ENCODE results near the gene FAAP20. TPM values are rescaled to one million over a fixed set of nuclear protein-coding genes. Genes with fewer than 3 reads are reported as not detected.

The FAAP20 gene
- total RNA-seq, 1 experiment from 2014 or later, result 112 TPM

GRCh38 chr1:2172012-2172411, 22.6 kb downstream of the FAAP20 start:
- BruUV-seq (replicated peaks), result no TSS peak
- H3K4me1 ChIP-seq (ENCODE audit: control insufficient read depth in 1 of 2, insufficient read depth in 2 of 2, low read length in 2 of 2), result peaks cover 0 to 8% of the 10 kb centered on the region in 2 experiments; a peak in 1 of 4 replicates
- no peaks in the 10 kb centered on the region for H3K9me2 ChIP-seq (ENCODE audit: insufficient read depth)
- no peaks in the 10 kb centered on the region for H3K9me3 ChIP-seq (ENCODE audit: control insufficient read depth in 1 of 2, insufficient read depth in 1 of 2, low read depth in 1 of 2, low read length in 2 of 2)
- no peak for ATAC-seq
- ChIA-PET CTCF (no interaction called here), RAD21 (ENCODE audit: low non-redundant PET in 1 of 2, low total read pairs in 2 of 2, uncharacterized antibody in 2 of 2, unreplicated experiment in 2 of 2) (no interaction called here), POLR2A (no interaction called here)
- no peak for DNase-seq (ENCODE audit: low read depth, low spot score)
- no peak for TF ChIP-seq YY1 (IDR thresholded peaks at IDR 0.05; ENCODE audit: extremely low read depth, insufficient replicate concordance, low read depth, low read length)
- TF ChIP-seq CTCF (IDR thresholded peaks at IDR 0.05 in 2 of 3, conservative IDR thresholded peaks at IDR 0.05 in 1 of 3; ENCODE audit: borderline replicate concordance in 1 of 3, insufficient read depth in 1 of 3, low read depth in 2 of 3, low read length in 2 of 3), result no peak
- TF ChIP-seq TCF7L2 (IDR thresholded peaks at IDR 0.05; ENCODE audit: borderline replicate concordance, extremely low read depth, insufficient read depth, insufficient read length), result no peak
- no peak for TF ChIP-seq EZH2 (IDR thresholded peaks at IDR 0.05)
- no peak for TF ChIP-seq EZH2phosphoT487 (IDR thresholded peaks at IDR 0.05; ENCODE audit: borderline replicate concordance)
- no peak for TF ChIP-seq ELF1 (IDR thresholded peaks at IDR 0.05; ENCODE audit: borderline replicate concordance, low read depth)
- no peak for TF ChIP-seq MAX (IDR thresholded peaks at IDR 0.05)
- TF ChIP-seq RAD21 (IDR thresholded peaks at IDR 0.05; ENCODE audit: low read depth), result no peak
- H3K27me3 ChIP-seq (ENCODE audit: insufficient read depth, low read length), result no peaks in the 10 kb centered on the region
- no peak overlapping the region for H2AFZ ChIP-seq (ENCODE audit: low read depth, low read length, poor library complexity, severe bottlenecking)
- intact Hi-C loops (cut with micrococcal nuclease), result no loop called here
- H3K36me3 ChIP-seq (ENCODE audit: control insufficient read depth in 1 of 2, insufficient read depth in 2 of 2, low read length in 2 of 2), result no peaks in the 10 kb centered on the region
- no peak overlapping the region for H3K4me2 ChIP-seq (ENCODE audit: low read length)
- H3K27ac ChIP-seq (ENCODE audit: low read depth, low read length), result no peak overlapping the region
- H4K20me1 ChIP-seq (ENCODE audit: insufficient read depth), result no peaks in the 10 kb centered on the region
- H3K79me2 ChIP-seq (ENCODE audit: insufficient read depth, low read length), result no peaks in the 10 kb centered on the region
- H3K4me3 ChIP-seq (replicated peaks in 1 of 2; ENCODE audit: low read depth in 1 of 2, low read length in 2 of 2), result no peak overlapping the region
- H3K9ac ChIP-seq (ENCODE audit: low read length), result no peak overlapping the region
